ENCODE measurements around the gene CMYA5.

- TF ChIP-seq CTCF (IDR thresholded peaks at IDR 0.05) (no peak), POLR2A (IDR thresholded peaks at IDR 0.05) (no peak)
Measured at GRCh38 chr5:79820648-79821047, 131.0 kb downstream of the CMYA5 start.

Measured in prostate gland (tissue), 2 donors.